DOHH2 (cell line): ENCODE results near the gene SPN.
"Not testable (repeated sequence)": the region's sequence is repeated elsewhere in the genome, so short reads cannot be mapped to it uniquely, and the experiment has no call there.

Experiments
- CTCF ChIP-seq: fragments of 200-600 bp; sonication (generic); IDR thresholded peaks from one replicate; pipeline ENCODE4 v1.5.1; 2014; ENCODE audit warnings: antibody characterized with exemption, mild to moderate bottlenecking, low read depth, low read length; ENCODE audit not compliant: poor library complexity, severe bottlenecking
- EZH2phosphoT487 ChIP-seq: fragments of 200-600 bp; sonication (generic); IDR thresholded peaks from 2 replicates; pipeline ENCODE4 v1.6.1; 2017; ENCODE audit warnings: borderline replicate concordance, mild to moderate bottlenecking, antibody characterized with exemption, low read length, moderate library complexity, mixed read lengths

DNA sequence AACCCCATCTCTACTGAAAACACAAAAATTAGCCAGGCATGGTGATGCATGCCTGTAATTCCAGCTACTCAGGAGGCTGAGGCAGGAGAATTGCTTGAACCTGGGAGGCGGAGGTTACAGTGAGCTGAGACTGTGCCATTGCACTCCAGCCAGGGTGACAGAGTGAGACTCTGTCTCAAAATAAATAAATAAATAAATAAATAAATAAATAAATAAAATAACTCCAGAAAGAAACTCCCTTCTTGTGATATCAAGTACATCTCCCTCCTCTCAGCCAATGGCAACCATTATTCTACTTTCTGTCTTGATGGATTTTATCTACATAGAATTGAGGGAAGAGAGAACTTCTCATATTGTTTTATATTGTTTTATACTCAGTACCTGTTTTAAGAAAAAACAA, 44.1 kb downstream of the SPN start:
- not testable (repeated sequence) for TF ChIP-seq CTCF, EZH2phosphoT487
